Measurements from ENCODE around the gene TINCR. TPM values are rescaled to one million over a fixed set of nuclear protein-coding genes. Genes with fewer than 3 reads are reported as not detected.

Gene TINCR
- total and polyA plus RNA-seq, 12 donors: 0.07 to 0.68 (median 0.25) TPM; not detected in 4

- Histone ChIP-seq H3K36me3 (peaks cover 19 to 100% (median 98%) of the 10 kb centered on the region in 9 donors), H3K9me3 (no peaks in the 10 kb centered on the region), H3K4me3 (no peak overlapping the region), H3K27me3 (no peaks in the 10 kb centered on the region), H3K4me1 (peaks cover 0 to 3% (median 0%) of the 10 kb centered on the region in 9 donors), H3K27ac (no peak overlapping the region)
- TF ChIP-seq CTCF (IDR thresholded peaks at IDR 0.05): no peak
- WGBS, 2 donors: 96% methylated on average over 18 of the region's 18 CpGs
- ATAC-seq (no peak), DNase-seq (no peak)
- intact Hi-C loops (cut with DNase I): no loop called here
These were observed 27.4 kb upstream of the TINCR start for GRCh38 chr19:5595129-5595528.

GRCh38 chr19:5594521-5594950, 26.8 kb upstream of the TINCR start:
- Histone ChIP-seq H3K27ac (no peak overlapping the region), H3K27me3 (no peaks in the 10 kb centered on the region), H3K9me3 (no peaks in the 10 kb centered on the region), H3K36me3 (peaks cover 19 to 100% (median 98%) of the 10 kb centered on the region in 9 donors), H3K4me1 (no peaks in the 10 kb centered on the region), H3K4me3 (no peak overlapping the region)
- TF ChIP-seq CTCF (IDR thresholded peaks at IDR 0.05): no peak
- DNase-seq: no peak
- no peak for ATAC-seq
- WGBS, 2 donors: 89 to 90% methylated on average over 7 of the region's 7 CpGs
- intact Hi-C loops (cut with DNase I): no loop called here

- intact Hi-C loops (cut with DNase I): no loop called here
- Histone ChIP-seq H3K27ac (no peak overlapping the region), H3K4me3 (no peak overlapping the region), H3K27me3 (no peaks in the 10 kb centered on the region), H3K36me3 (peaks cover 19 to 100% (median 98%) of the 10 kb centered on the region in 9 donors), H3K4me1 (no peaks in the 10 kb centered on the region), H3K9me3 (no peaks in the 10 kb centered on the region)
- TF ChIP-seq CTCF (IDR thresholded peaks at IDR 0.05): no peak
- WGBS, 2 donors: 93 to 94% methylated on average over 67 of the region's 67 CpGs
- ATAC-seq (no peak), DNase-seq (no peak)
These were observed 25.8 kb upstream of the TINCR start for GRCh38 chr19:5593343-5594255.

GRCh38 chr19:5592531-5593342, 25.0 kb upstream of the TINCR start:
- Histone ChIP-seq H3K27me3 (no peaks in the 10 kb centered on the region), H3K4me1 (no peaks in the 10 kb centered on the region), H3K9me3 (no peaks in the 10 kb centered on the region), H3K4me3 (no peak overlapping the region), H3K36me3 (peaks cover 11 to 100% (median 96%) of the 10 kb centered on the region in 9 donors), H3K27ac (no peak overlapping the region)
- intact Hi-C loops (cut with DNase I): no loop called here
- ATAC-seq (no peak), DNase-seq (no peak)
- TF ChIP-seq CTCF (IDR thresholded peaks at IDR 0.05): no peak
- WGBS, 2 donors: 91% methylated on average over 24 of the region's 24 CpGs
